ENCODE measurements around the gene CALHM3.

- TF ChIP-seq ZNF577 (CRISPR knock-in tag; IDR thresholded peaks at IDR 0.05; ENCODE audit: borderline replicate concordance, low read depth), result no peak
- TF ChIP-seq, protein P1, sequence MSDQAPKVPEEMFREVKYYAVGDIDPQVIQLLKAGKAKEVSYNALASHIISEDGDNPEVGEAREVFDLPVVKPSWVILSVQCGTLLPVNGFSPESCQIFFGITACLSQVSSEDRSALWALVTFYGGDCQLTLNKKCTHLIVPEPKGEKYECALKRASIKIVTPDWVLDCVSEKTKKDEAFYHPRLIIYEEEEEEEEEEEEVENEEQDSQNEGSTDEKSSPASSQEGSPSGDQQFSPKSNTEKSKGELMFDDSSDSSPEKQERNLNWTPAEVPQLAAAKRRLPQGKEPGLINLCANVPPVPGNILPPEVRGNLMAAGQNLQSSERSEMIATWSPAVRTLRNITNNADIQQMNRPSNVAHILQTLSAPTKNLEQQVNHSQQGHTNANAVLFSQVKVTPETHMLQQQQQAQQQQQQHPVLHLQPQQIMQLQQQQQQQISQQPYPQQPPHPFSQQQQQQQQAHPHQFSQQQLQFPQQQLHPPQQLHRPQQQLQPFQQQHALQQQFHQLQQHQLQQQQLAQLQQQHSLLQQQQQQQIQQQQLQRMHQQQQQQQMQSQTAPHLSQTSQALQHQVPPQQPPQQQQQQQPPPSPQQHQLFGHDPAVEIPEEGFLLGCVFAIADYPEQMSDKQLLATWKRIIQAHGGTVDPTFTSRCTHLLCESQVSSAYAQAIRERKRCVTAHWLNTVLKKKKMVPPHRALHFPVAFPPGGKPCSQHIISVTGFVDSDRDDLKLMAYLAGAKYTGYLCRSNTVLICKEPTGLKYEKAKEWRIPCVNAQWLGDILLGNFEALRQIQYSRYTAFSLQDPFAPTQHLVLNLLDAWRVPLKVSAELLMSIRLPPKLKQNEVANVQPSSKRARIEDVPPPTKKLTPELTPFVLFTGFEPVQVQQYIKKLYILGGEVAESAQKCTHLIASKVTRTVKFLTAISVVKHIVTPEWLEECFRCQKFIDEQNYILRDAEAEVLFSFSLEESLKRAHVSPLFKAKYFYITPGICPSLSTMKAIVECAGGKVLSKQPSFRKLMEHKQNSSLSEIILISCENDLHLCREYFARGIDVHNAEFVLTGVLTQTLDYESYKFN (CRISPR knock-in tag; conservative IDR thresholded peaks at IDR 0.05), result no peak
- TF ChIP-seq, protein P2, sequence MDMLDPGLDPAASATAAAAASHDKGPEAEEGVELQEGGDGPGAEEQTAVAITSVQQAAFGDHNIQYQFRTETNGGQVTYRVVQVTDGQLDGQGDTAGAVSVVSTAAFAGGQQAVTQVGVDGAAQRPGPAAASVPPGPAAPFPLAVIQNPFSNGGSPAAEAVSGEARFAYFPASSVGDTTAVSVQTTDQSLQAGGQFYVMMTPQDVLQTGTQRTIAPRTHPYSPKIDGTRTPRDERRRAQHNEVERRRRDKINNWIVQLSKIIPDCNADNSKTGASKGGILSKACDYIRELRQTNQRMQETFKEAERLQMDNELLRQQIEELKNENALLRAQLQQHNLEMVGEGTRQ (IDR thresholded peaks at IDR 0.05; ENCODE audit: low read depth, low read length), result no peak
- TF ChIP-seq, protein P2 (CRISPR knock-in tag; IDR thresholded peaks at IDR 0.05; ENCODE audit: borderline replicate concordance), result no peak
- TF ChIP-seq ZNF275 (CRISPR knock-in tag; IDR thresholded peaks at IDR 0.05; ENCODE audit: borderline replicate concordance), result no peak
- no peak for TF ChIP-seq NCOA2 (CRISPR knock-in tag; IDR thresholded peaks at IDR 0.05)
- no peak for TF ChIP-seq POLR2AphosphoS5 (IDR thresholded peaks at IDR 0.05; ENCODE audit: low read depth, low read length)
- TF ChIP-seq CTCF (CRISPR knock-in tag; IDR thresholded peaks at IDR 0.05), result no peak
- no peak for TF ChIP-seq MXI1 (IDR thresholded peaks at IDR 0.05; ENCODE audit: borderline replicate concordance, low read depth, low read length)
- no peak for TF ChIP-seq ZNF407 (CRISPR knock-in tag; IDR thresholded peaks at IDR 0.05; ENCODE audit: not compliant biosample characterization)
- no peak for TF ChIP-seq TAF1 (CRISPR knock-in tag; IDR thresholded peaks at IDR 0.05)
- TF ChIP-seq ZNF343 (CRISPR knock-in tag; IDR thresholded peaks at IDR 0.05), result no peak
Observed at GRCh38 chr10:103514244-103514643, 35.2 kb upstream of the CALHM3 start.
